SK-N-SH (cell line): ENCODE measurements around the gene UMODL1.

Experiments
- CHD2 ChIP-seq: fragments of 150-350 bp; IDR thresholded peaks from 2 replicates; pipeline ENCODE4 v1.6.1; 2018; ENCODE audit warnings: low read length; ENCODE audit not compliant: partially characterized antibody
- CTCF ChIP-seq: fragments of 200-600 bp; sonication (generic); IDR thresholded peaks from 2 replicates; pipeline ENCODE4 v1.6.1; 2017; ENCODE audit warnings: antibody characterized with exemption, mild to moderate bottlenecking, moderate library complexity
- EZH2phosphoT487 ChIP-seq: fragments of 200-600 bp; sonication (generic); IDR thresholded peaks from 2 replicates; pipeline ENCODE4 v1.6.1; 2017; ENCODE audit warnings: low read depth, mixed run types, mild to moderate bottlenecking, antibody characterized with exemption, moderate library complexity, borderline replicate concordance
- FOXM1 ChIP-seq: IDR thresholded peaks from 2 replicates; pipeline ENCODE4 v1.4.0; 2012; ENCODE audit warnings: low read depth, mild to moderate bottlenecking
- JUND ChIP-seq: IDR thresholded peaks from 2 replicates; pipeline ENCODE4 v1.4.0; 2012
- REST ChIP-seq: IDR thresholded peaks from 2 replicates; pipeline ENCODE4 v1.6.1; 2012; ENCODE audit warnings: mild to moderate bottlenecking, low read depth, low read length, moderate library complexity
- USF2 ChIP-seq: fragments of 150-350 bp; IDR thresholded peaks from 2 replicates; pipeline ENCODE4 v1.6.1; 2017; ENCODE audit warnings: antibody characterized with exemption, low read length, low read depth, borderline replicate concordance

- TF ChIP-seq FOXM1, result no peak
- TF ChIP-seq USF2, result no peak
- TF ChIP-seq JUND, result no peak
- TF ChIP-seq CTCF, result no peak
- no peak for TF ChIP-seq REST
- no peak for TF ChIP-seq CHD2
- no peak for TF ChIP-seq EZH2phosphoT487
Observed at GRCh38 chr21:42094811-42095210, 23.7 kb downstream of the UMODL1 start.
